DND-41 (cell line): Measurements from ENCODE around the gene NDE1.

Source experiments
- ATAC-seq: fragments of 200-7000 bp; cut with Tn5 transposase; 3 replicates; pipeline ENCODE4 v1.9.1; 2021; ENCODE audit warnings: low read depth; ENCODE audit not compliant: insufficient read depth
- DNase-seq: peaks from one replicate; pipeline ENCODE4 v3.0.0-alpha.2; 2020
- H2AFZ ChIP-seq: 2 replicates; pipeline ENCODE4 v1.6.0; 2012; ENCODE audit warnings: low read depth, low read length
- H3K27ac ChIP-seq: 2 replicates; pipeline ENCODE4 v1.5.1; 2012; ENCODE audit warnings: low read length, inconsistent platforms
- H3K27me3 ChIP-seq: fragments of 200-600 bp; sonication (generic); 2 replicates; pipeline ENCODE4 v1.6.0; 2012; ENCODE audit warnings: low read length, mild to moderate bottlenecking, inconsistent platforms; ENCODE audit not compliant: insufficient read depth, poor library complexity
- H3K36me3 ChIP-seq: 2 replicates; pipeline ENCODE4 v1.5.1; 2012; ENCODE audit warnings: low read length, inconsistent platforms; ENCODE audit not compliant: insufficient read depth
- H3K4me1 ChIP-seq: 2 replicates; pipeline ENCODE4 v1.5.1; 2012; ENCODE audit warnings: mild to moderate bottlenecking, low read length; ENCODE audit not compliant: insufficient read depth
- H3K4me2 ChIP-seq: 2 replicates; pipeline ENCODE4 v1.6.0; 2012; ENCODE audit warnings: mild to moderate bottlenecking, moderate library complexity, low read length, inconsistent platforms; ENCODE audit not compliant: insufficient read depth
- H3K4me3 ChIP-seq, 2 experiments: fragments of 200-600 bp in 1 of 2; shearing (Covaris generic) in 1 of 2; 2 replicates each; pipeline ENCODE4 v1.5.1; 2012 to 2016; ENCODE audit warnings: inconsistent platforms in 2 of 2, low read length in 2 of 2, mild to moderate bottlenecking in 2 of 2, low read depth in 1 of 2, moderate library complexity in 1 of 2
- H3K79me2 ChIP-seq: 2 replicates; pipeline ENCODE4 v1.6.0; 2012; ENCODE audit warnings: low read length, inconsistent platforms; ENCODE audit not compliant: insufficient read depth
- H3K9ac ChIP-seq: 2 replicates; pipeline ENCODE4 v1.6.0; 2012; ENCODE audit warnings: low read depth, mild to moderate bottlenecking, inconsistent platforms, low read length, moderate library complexity
- H3K9me3 ChIP-seq: 2 replicates; pipeline ENCODE4 v1.5.1; 2012; ENCODE audit warnings: low read length, moderate library complexity, mild to moderate bottlenecking, inconsistent platforms; ENCODE audit not compliant: insufficient read depth, severe bottlenecking
- H4K20me1 ChIP-seq: 2 replicates; pipeline ENCODE4 v1.6.0; 2012; ENCODE audit warnings: low read length; ENCODE audit not compliant: insufficient read depth
- EZH2 ChIP-seq: IDR thresholded peaks from 3 replicates; pipeline ENCODE4 v1.6.1; 2012; ENCODE audit warnings: borderline replicate concordance, low read depth, mild to moderate bottlenecking, moderate library complexity, low read length, inconsistent platforms; ENCODE audit not compliant: severe bottlenecking
- TF ChIP-seq, protein P1 (sequence below): IDR thresholded peaks from 2 replicates; pipeline ENCODE4 v1.5.1; 2012; ENCODE audit warnings: borderline replicate concordance, low read length, moderate library complexity, mild to moderate bottlenecking; ENCODE audit not compliant: poor library complexity, severe bottlenecking; ENCODE audit errors: extremely low read depth

NDE1 gene

GRCh38 chr16:15694499-15694898 is 44.5 kb downstream of the NDE1 start:
- no peak for TF ChIP-seq EZH2
- TF ChIP-seq, protein P1, sequence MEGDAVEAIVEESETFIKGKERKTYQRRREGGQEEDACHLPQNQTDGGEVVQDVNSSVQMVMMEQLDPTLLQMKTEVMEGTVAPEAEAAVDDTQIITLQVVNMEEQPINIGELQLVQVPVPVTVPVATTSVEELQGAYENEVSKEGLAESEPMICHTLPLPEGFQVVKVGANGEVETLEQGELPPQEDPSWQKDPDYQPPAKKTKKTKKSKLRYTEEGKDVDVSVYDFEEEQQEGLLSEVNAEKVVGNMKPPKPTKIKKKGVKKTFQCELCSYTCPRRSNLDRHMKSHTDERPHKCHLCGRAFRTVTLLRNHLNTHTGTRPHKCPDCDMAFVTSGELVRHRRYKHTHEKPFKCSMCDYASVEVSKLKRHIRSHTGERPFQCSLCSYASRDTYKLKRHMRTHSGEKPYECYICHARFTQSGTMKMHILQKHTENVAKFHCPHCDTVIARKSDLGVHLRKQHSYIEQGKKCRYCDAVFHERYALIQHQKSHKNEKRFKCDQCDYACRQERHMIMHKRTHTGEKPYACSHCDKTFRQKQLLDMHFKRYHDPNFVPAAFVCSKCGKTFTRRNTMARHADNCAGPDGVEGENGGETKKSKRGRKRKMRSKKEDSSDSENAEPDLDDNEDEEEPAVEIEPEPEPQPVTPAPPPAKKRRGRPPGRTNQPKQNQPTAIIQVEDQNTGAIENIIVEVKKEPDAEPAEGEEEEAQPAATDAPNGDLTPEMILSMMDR: no peak
- peaks cover 97% of the 10 kb centered on the region for H3K36me3 ChIP-seq
- H3K4me1 ChIP-seq: no peaks in the 10 kb centered on the region
- no peaks in the 10 kb centered on the region for H3K79me2 ChIP-seq
- no peaks in the 10 kb centered on the region for H3K27me3 ChIP-seq
- no peaks in the 10 kb centered on the region for H3K9me3 ChIP-seq
- H3K9ac ChIP-seq: no peak overlapping the region
- H3K27ac ChIP-seq: no peak overlapping the region
- peaks cover 3% of the 10 kb centered on the region; the same call in 1 of the 2 replicates for H4K20me1 ChIP-seq
- no peak overlapping the region for H3K4me3 ChIP-seq
- no peak overlapping the region for H3K4me2 ChIP-seq
- H2AFZ ChIP-seq: no peak overlapping the region
- DNase-seq (no peak), ATAC-seq (no peak)

- Histone ChIP-seq H3K9me3 (no peaks in the 10 kb centered on the region), H2AFZ (no peak overlapping the region), H3K4me2 (no peak overlapping the region), H3K79me2 (no peaks in the 10 kb centered on the region), H3K4me1 (no peaks in the 10 kb centered on the region), H3K36me3 (peaks cover 96% of the 10 kb centered on the region), H4K20me1 (no peaks in the 10 kb centered on the region), H3K4me3 (no peak overlapping the region), H3K27ac (no peak overlapping the region), H3K27me3 (no peaks in the 10 kb centered on the region), H3K9ac (no peak overlapping the region)
- TF ChIP-seq EZH2: no peak
- TF ChIP-seq, protein P1: no peak
- no peak for DNase-seq
- ATAC-seq: no peak
Observed at GRCh38 chr16:15699819-15700218, 49.8 kb downstream of the NDE1 start.

DNA sequence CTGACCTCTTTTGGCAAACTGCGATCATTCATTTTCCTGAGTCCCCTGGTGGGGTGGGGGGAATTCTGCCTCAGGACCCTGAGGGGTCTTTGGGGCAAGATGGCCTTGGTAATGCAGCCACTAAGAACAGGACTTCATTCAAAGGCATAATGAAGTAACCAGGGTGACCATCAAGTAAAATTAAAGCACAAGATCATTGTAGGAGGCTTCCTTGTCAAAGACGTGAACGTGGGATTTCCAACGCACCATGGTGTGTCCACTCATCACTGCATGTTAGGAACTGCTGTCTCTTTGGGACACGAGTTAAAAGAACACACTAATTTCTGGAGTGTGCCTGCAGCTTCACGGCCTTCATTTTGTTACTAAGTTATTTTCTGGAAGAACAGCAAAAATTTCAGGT is 51.3 kb downstream of the NDE1 start:
- no peaks in the 10 kb centered on the region for H3K4me1 ChIP-seq
- TF ChIP-seq EZH2: no peak
- TF ChIP-seq, protein P1: no peak

More for the DNA sequence above, 51.3 kb downstream of the NDE1 start:
- no peaks in the 10 kb centered on the region for H3K9me3 ChIP-seq
- ATAC-seq (no peak), DNase-seq (no peak)
- H2AFZ ChIP-seq: no peak overlapping the region
- 0 out of 2 replicates have a peak, but pooled peaks cover 2% of the 10 kb centered on the region for H4K20me1 ChIP-seq
- no peaks in the 10 kb centered on the region for H3K27me3 ChIP-seq
- H3K27ac ChIP-seq: no peak overlapping the region
- no peak overlapping the region for H3K4me3 ChIP-seq
- no peaks in the 10 kb centered on the region for H3K79me2 ChIP-seq
- peaks cover 92% of the 10 kb centered on the region for H3K36me3 ChIP-seq
- no peak overlapping the region for H3K9ac ChIP-seq
- H3K4me2 ChIP-seq: no peak overlapping the region
